HCT116 (cell line): ENCODE results near the gene NFIB. TPM values are rescaled to one million over a fixed set of nuclear protein-coding genes. Genes with fewer than 3 reads are reported as not detected.

Experiments used
- ATAC-seq: fragments of 200-7000 bp; cut with Tn5 transposase; 2 replicates; pipeline ENCODE4 v1.9.1; 2020; ENCODE audit warnings: mild to moderate bottlenecking, moderate library complexity
- BruUV-seq: library from RNA; stranded (reverse); fragments of 400-500 nt; replicated peaks from 2 replicates; lab custom pipeline; 2021; lab: Mats Ljungman, UMichigan
- CTCF ChIA-PET: fragments of 300-600 bp; sonication (Branson Sonifier 250); formaldehyde crosslinking; loops from one replicate; lab custom pipeline; 2021; ENCODE audit warnings: antibody characterized with exemption; lab: Charles Lee
- POLR2A ChIA-PET: fragments of 300-600, 350-600 bp; sonication (Branson Sonifier 250); formaldehyde crosslinking; loops from one replicate; lab custom pipeline; 2021; ENCODE audit warnings: antibody characterized with exemption; lab: Charles Lee
- RAD21 ChIA-PET, 2 experiments: fragments of 300-600 bp; sonication (Branson Sonifier 250); formaldehyde crosslinking; loops; one replicate each; lab custom pipeline; 2023; ENCODE audit warnings: low total read pairs in 2 of 2; ENCODE audit not compliant: uncharacterized antibody in 2 of 2, unreplicated experiment in 2 of 2, low non-redundant PET in 1 of 2; lab: Charles Lee
- DNase-seq: peaks from one replicate; pipeline ENCODE4 v3.0.0-alpha.2; 2010; ENCODE audit warnings: low read depth, low spot score
- H2AFZ ChIP-seq: fragments of 200-600 bp; shearing (Covaris generic), sonication (generic); 2 replicates; pipeline ENCODE4 v1.6.1; 2017; ENCODE audit warnings: low read depth, mixed run types, mixed read lengths, antibody characterized with exemption, low read length; ENCODE audit not compliant: poor library complexity, severe bottlenecking
- H3K27ac ChIP-seq: 2 replicates; pipeline ENCODE4 v1.5.1; 2012; ENCODE audit warnings: low read depth, low read length
- H3K27me3 ChIP-seq: fragments of 200-600 bp; sonication (generic); 2 replicates; pipeline ENCODE4 v1.6.1; 2016; ENCODE audit warnings: mixed run types, low read length, mixed read lengths; ENCODE audit not compliant: insufficient read depth
- H3K36me3 ChIP-seq, 2 experiments: fragments of 200-500 bp in 1 of 2; fragments of 200-600 bp in 1 of 2; sonication (Bioruptor generic) in 1 of 2; sonication (generic) in 1 of 2; 2 replicates each; pipeline versions ENCODE4 v1.5.1 to v1.6.1; 2014 to 2016; ENCODE audit warnings: low read length in 2 of 2, inconsistent platforms in 1 of 2, mixed read lengths in 1 of 2, mixed run types in 1 of 2; ENCODE audit not compliant: insufficient read depth in 2 of 2, control insufficient read depth in 1 of 2
- H3K4me1 ChIP-seq, 2 experiments: fragments of 200-600 bp in 1 of 2; sonication (generic) in 1 of 2; 2 replicates each; pipeline versions ENCODE4 v1.5.1 to v1.6.1; 2012 to 2017; ENCODE audit warnings: low read length in 2 of 2, inconsistent platforms in 1 of 2, mild to moderate bottlenecking in 1 of 2, mixed read lengths in 1 of 2, mixed run types in 1 of 2, moderate library complexity in 1 of 2; ENCODE audit not compliant: insufficient read depth in 2 of 2, control insufficient read depth in 1 of 2
- H3K4me2 ChIP-seq: fragments of 200-600 bp; sonication (generic); 2 replicates; pipeline ENCODE4 v1.6.1; 2017; ENCODE audit warnings: mixed run types, low read length, mixed read lengths
- H3K4me3 ChIP-seq, 2 experiments: fragments of 200-600 bp in 1 of 2; sonication (generic) in 1 of 2; replicated peaks in 1 of 2; 2 replicates each; pipeline ENCODE4 v1.5.1; 2011 to 2016; ENCODE audit warnings: low read length in 2 of 2, control low read depth in 1 of 2, low read depth in 1 of 2, mild to moderate bottlenecking in 1 of 2, mixed read lengths in 1 of 2, mixed run types in 1 of 2
- H3K79me2 ChIP-seq: fragments of 200-600 bp; sonication (generic); 2 replicates; pipeline ENCODE4 v1.6.1; 2017; ENCODE audit warnings: mild to moderate bottlenecking, mixed run types, low read length, moderate library complexity, mixed read lengths; ENCODE audit not compliant: insufficient read depth
- H3K9ac ChIP-seq: fragments of 200-600 bp; sonication (generic); 2 replicates; pipeline ENCODE4 v1.6.1; 2016; ENCODE audit warnings: low read length, mixed read lengths
- H3K9me2 ChIP-seq: fragments of 200-600 bp; sonication (generic), shearing (Covaris generic); 2 replicates; pipeline ENCODE4 v1.6.1; 2017; ENCODE audit warnings: mixed run types, mild to moderate bottlenecking, moderate library complexity; ENCODE audit not compliant: insufficient read depth
- H3K9me3 ChIP-seq, 2 experiments: fragments of 200-500 bp in 1 of 2; fragments of 200-600 bp in 1 of 2; sonication (Bioruptor generic) in 1 of 2; sonication (generic) in 1 of 2; 2 replicates each; pipeline ENCODE4 v1.6.1; 2014 to 2017; ENCODE audit warnings: low read length in 2 of 2, mixed read lengths in 2 of 2, inconsistent platforms in 1 of 2, low read depth in 1 of 2, mild to moderate bottlenecking in 1 of 2, mixed run types in 1 of 2, moderate library complexity in 1 of 2; ENCODE audit not compliant: control insufficient read depth in 1 of 2, insufficient read depth in 1 of 2
- H4K20me1 ChIP-seq: fragments of 200-600 bp; sonication (generic), shearing (Covaris generic); 2 replicates; pipeline ENCODE4 v1.6.1; 2017; ENCODE audit warnings: mixed run types, mild to moderate bottlenecking, moderate library complexity; ENCODE audit not compliant: insufficient read depth
- EGR1 ChIP-seq: IDR thresholded peaks from 2 replicates; pipeline ENCODE4 v1.6.1; 2012; ENCODE audit warnings: low read depth
- POLR2A ChIP-seq: IDR thresholded peaks from 2 replicates; pipeline ENCODE4 v1.7.0; 2011; ENCODE audit warnings: borderline replicate concordance; ENCODE audit not compliant: insufficient read depth, insufficient read length; ENCODE audit errors: extremely low read depth
- RAD21 ChIP-seq: IDR thresholded peaks from 2 replicates; pipeline ENCODE4 v1.6.1; 2012; ENCODE audit warnings: low read depth, mild to moderate bottlenecking
- YY1 ChIP-seq: IDR thresholded peaks from 2 replicates; pipeline ENCODE4 v1.6.1; 2011; ENCODE audit warnings: low read length, low read depth, moderate library complexity, mild to moderate bottlenecking; ENCODE audit not compliant: insufficient replicate concordance; ENCODE audit errors: extremely low read depth
- ZFX ChIP-seq: fragments of 450-650 bp; IDR thresholded peaks from 2 replicates; pipeline ENCODE4 v1.6.1; 2017
- ZNF274 ChIP-seq: fragments of 200-500 bp; sonication (Bioruptor generic); IDR thresholded peaks from 2 replicates; pipeline ENCODE4 v1.6.1; 2014; ENCODE audit warnings: mild to moderate bottlenecking, low read depth, low read length, inconsistent platforms
- intact Hi-C: fragments of 100-400 bp; cut with micrococcal nuclease; formaldehyde crosslinking; loops from 2 replicates; pipeline ENCODE4 v1.10.0; 2022
- total RNA-seq: library from RNA; stranded (reverse); gene quantifications from one replicate; pipeline ENCODE4 v1.2.1, GENCODE V29; 2021; ENCODE audit not compliant: unreplicated experiment
- TF ChIP-seq, protein P1 (sequence below): IDR thresholded peaks from 2 replicates; pipeline ENCODE4 v1.6.1; 2012; ENCODE audit warnings: low read depth

NFIB gene
- total RNA-seq, 1 experiment from 2014 or later: 6.6 TPM

DNA sequence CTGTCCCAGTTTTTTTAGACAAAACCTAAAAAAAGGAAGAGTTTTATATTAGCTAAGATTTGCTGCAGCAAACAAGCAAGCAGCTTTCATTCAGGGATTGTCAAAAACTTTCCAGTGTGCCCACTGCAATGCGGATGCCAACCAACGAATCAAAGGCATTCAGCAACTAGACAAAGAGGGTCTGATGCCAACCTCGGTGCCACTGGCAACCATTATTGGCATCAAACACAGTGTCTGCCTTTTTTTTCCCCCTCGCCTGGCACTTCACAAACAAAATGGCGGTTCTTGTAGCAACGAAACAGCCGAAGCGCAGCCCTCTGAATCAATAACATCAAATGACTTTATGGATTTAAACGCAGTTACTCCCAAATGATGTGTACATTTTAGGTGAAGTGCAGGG is 10.4 kb downstream of the NFIB start:
- Histone ChIP-seq H3K4me3 (no peak overlapping the region), H4K20me1 (no peaks in the 10 kb centered on the region), H2AFZ (no peak overlapping the region), H3K9ac (no peak overlapping the region), H3K36me3 (no peaks in the 10 kb centered on the region), H3K9me3 (no peaks in the 10 kb centered on the region), H3K4me2 (no peak overlapping the region), H3K4me1 (no peaks in the 10 kb centered on the region), H3K27me3 (0 out of 2 replicates have a peak, but pooled peaks cover 4% of the 10 kb centered on the region), H3K9me2 (no peaks in the 10 kb centered on the region), H3K79me2 (no peaks in the 10 kb centered on the region), H3K27ac (no peak overlapping the region)
- CTCF ChIA-PET: no interaction called here
- RAD21 ChIA-PET: no interaction called here
- POLR2A ChIA-PET: no interaction called here
- TF ChIP-seq ZNF274 (no peak), ZFX (no peak), RAD21 (no peak), YY1 (no peak), POLR2A (no peak)
- TF ChIP-seq, protein P1, sequence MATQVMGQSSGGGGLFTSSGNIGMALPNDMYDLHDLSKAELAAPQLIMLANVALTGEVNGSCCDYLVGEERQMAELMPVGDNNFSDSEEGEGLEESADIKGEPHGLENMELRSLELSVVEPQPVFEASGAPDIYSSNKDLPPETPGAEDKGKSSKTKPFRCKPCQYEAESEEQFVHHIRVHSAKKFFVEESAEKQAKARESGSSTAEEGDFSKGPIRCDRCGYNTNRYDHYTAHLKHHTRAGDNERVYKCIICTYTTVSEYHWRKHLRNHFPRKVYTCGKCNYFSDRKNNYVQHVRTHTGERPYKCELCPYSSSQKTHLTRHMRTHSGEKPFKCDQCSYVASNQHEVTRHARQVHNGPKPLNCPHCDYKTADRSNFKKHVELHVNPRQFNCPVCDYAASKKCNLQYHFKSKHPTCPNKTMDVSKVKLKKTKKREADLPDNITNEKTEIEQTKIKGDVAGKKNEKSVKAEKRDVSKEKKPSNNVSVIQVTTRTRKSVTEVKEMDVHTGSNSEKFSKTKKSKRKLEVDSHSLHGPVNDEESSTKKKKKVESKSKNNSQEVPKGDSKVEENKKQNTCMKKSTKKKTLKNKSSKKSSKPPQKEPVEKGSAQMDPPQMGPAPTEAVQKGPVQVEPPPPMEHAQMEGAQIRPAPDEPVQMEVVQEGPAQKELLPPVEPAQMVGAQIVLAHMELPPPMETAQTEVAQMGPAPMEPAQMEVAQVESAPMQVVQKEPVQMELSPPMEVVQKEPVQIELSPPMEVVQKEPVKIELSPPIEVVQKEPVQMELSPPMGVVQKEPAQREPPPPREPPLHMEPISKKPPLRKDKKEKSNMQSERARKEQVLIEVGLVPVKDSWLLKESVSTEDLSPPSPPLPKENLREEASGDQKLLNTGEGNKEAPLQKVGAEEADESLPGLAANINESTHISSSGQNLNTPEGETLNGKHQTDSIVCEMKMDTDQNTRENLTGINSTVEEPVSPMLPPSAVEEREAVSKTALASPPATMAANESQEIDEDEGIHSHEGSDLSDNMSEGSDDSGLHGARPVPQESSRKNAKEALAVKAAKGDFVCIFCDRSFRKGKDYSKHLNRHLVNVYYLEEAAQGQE: no peak
- no TSS peak for BruUV-seq
- no peak for ATAC-seq
- no peak for DNase-seq
- intact Hi-C loops: no loop called here

DNA sequence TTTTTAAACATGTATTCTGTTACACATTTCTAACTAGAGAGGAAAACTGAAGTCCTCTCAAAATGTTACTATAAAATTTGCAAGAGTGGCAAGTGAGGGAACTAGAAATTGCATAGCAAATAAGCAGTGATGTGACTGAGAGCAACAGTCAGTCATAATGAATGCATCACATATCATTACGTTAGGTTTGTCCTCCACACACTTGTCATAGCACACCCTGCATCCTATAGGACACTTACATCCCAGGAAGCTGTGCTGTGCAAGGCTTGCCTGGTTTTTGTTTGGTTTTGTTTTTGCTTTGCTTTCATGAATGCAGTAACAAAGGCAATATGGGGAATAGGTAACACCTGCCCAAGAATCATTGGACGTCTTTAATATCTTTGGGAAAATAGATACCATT is 10.8 kb downstream of the NFIB start:
- Histone ChIP-seq H4K20me1 (no peaks in the 10 kb centered on the region), H3K27me3 (no peaks in the 10 kb centered on the region), H3K4me3 (no peak overlapping the region), H2AFZ (no peak overlapping the region), H3K9me2 (no peaks in the 10 kb centered on the region), H3K4me1 (no peaks in the 10 kb centered on the region), H3K4me2 (no peak overlapping the region), H3K9me3 (no peaks in the 10 kb centered on the region), H3K9ac (no peak overlapping the region), H3K36me3 (no peaks in the 10 kb centered on the region), H3K79me2 (no peaks in the 10 kb centered on the region), H3K27ac (no peak overlapping the region)
- intact Hi-C loops: no loop called here
- ATAC-seq (no peak), DNase-seq (no peak)
- TF ChIP-seq ZFX (no peak), EGR1 (no peak)
- RAD21 ChIA-PET: no interaction called here
- POLR2A ChIA-PET: no interaction called here
- CTCF ChIA-PET: no interaction called here
- BruUV-seq: no TSS peak
